MM.1S (cell line): ENCODE data around the gene EMSY.

Experiments
- DNase-seq: peaks from one replicate; pipeline ENCODE4 v3.0.0-alpha.2; 2015
- H2AFZ ChIP-seq: fragments of 300-600 bp; sonication (generic); 2 replicates; pipeline ENCODE4 v1.6.0; 2016; ENCODE audit warnings: antibody characterized with exemption, low read length
- H3F3A ChIP-seq: fragments of 300-600 bp; sonication (generic); 2 replicates; pipeline ENCODE4 v1.6.1; 2016; ENCODE audit warnings: mild to moderate bottlenecking, antibody characterized with exemption, low read length, moderate library complexity, mixed read lengths; ENCODE audit not compliant: insufficient read depth
- H3K27ac ChIP-seq: fragments of 300-600 bp; sonication (generic); 2 replicates; pipeline ENCODE4 v1.5.1; 2016; ENCODE audit warnings: mild to moderate bottlenecking, low read length
- H3K27me3 ChIP-seq: fragments of 300-600 bp; sonication (generic); replicated peaks from 2 replicates; pipeline ENCODE4 v1.6.0; 2016; ENCODE audit warnings: low read length; ENCODE audit not compliant: insufficient read depth
- H3K36me3 ChIP-seq: fragments of 300-600 bp; sonication (generic); replicated peaks from 2 replicates; pipeline ENCODE4 v1.6.1; 2016; ENCODE audit warnings: mild to moderate bottlenecking, low read length, mixed read lengths; ENCODE audit not compliant: insufficient read depth
- H3K4me1 ChIP-seq: fragments of 300-600 bp; sonication (generic); 2 replicates; pipeline ENCODE4 v1.6.1; 2016; ENCODE audit warnings: low read length, mixed read lengths
- H3K4me2 ChIP-seq: fragments of 300-600 bp; sonication (generic); 2 replicates; pipeline ENCODE4 v1.6.0; 2016; ENCODE audit warnings: low read depth, low read length
- H3K4me3 ChIP-seq: fragments of 300-600 bp; sonication (generic); 2 replicates; pipeline ENCODE4 v1.5.1; 2016; ENCODE audit warnings: low read length, mixed read lengths
- H3K79me2 ChIP-seq: fragments of 300-600 bp; sonication (generic); 2 replicates; pipeline ENCODE4 v1.6.1; 2016; ENCODE audit warnings: mixed run types, low read length, mixed read lengths
- H3K9ac ChIP-seq: fragments of 300-600 bp; sonication (generic); 2 replicates; pipeline ENCODE4 v1.6.1; 2016; ENCODE audit warnings: low read length, mixed read lengths
- H3K9me2 ChIP-seq: fragments of 300-600 bp; sonication (generic); replicated peaks from 2 replicates; pipeline ENCODE4 v1.6.1; 2016; ENCODE audit warnings: mild to moderate bottlenecking, low read length, mixed read lengths; ENCODE audit not compliant: insufficient read depth
- H3K9me3 ChIP-seq: fragments of 300-600 bp; sonication (generic); replicated peaks from 2 replicates; pipeline ENCODE4 v1.6.1; 2016; ENCODE audit warnings: mild to moderate bottlenecking, low read length, mixed read lengths; ENCODE audit not compliant: insufficient read depth
- H4K20me1 ChIP-seq: fragments of 300-600 bp; sonication (generic); 2 replicates; pipeline ENCODE4 v1.6.1; 2016; ENCODE audit warnings: mild to moderate bottlenecking, low read length, moderate library complexity, mixed read lengths; ENCODE audit not compliant: insufficient read depth
- CTCF ChIP-seq: fragments of 300-600 bp; sonication (generic); IDR thresholded peaks from 2 replicates; pipeline ENCODE4 v1.5.1; 2016; ENCODE audit warnings: antibody characterized with exemption, low read length, mixed read lengths
- EZH2 ChIP-seq: fragments of 300-600 bp; sonication (generic); optimal IDR thresholded peaks from 2 replicates; pipeline ENCODE3; 2017; ENCODE audit warnings: low read depth, mild to moderate bottlenecking, antibody characterized with exemption, low read length, mixed read lengths
- EZH2phosphoT487 ChIP-seq: fragments of 300-600 bp; sonication (generic); IDR thresholded peaks from 2 replicates; pipeline ENCODE4 v1.6.1; 2018; ENCODE audit warnings: antibody characterized with exemption, low read length

The EMSY gene

GRCh38 chr11:76550781-76551180, 106.0 kb downstream of the EMSY start:
- Histone ChIP-seq H3K9me2 (no peaks in the 10 kb centered on the region), H2AFZ (no peak overlapping the region), H3K27me3 (no peaks in the 10 kb centered on the region), H3K9me3 (no peaks in the 10 kb centered on the region), H3K79me2 (no peaks in the 10 kb centered on the region), H4K20me1 (no peaks in the 10 kb centered on the region), H3K27ac (no peak overlapping the region), H3F3A (no peaks in the 10 kb centered on the region), H3K4me1 (no peaks in the 10 kb centered on the region), H3K4me2 (no peak overlapping the region), H3K4me3 (no peak overlapping the region), H3K9ac (no peak overlapping the region), H3K36me3 (no peaks in the 10 kb centered on the region)
- TF ChIP-seq EZH2 (no peak), EZH2phosphoT487 (no peak), CTCF (no peak)
- DNase-seq = no peak

GRCh38 chr11:76551400-76551799, 106.6 kb downstream of the EMSY start:
- Histone ChIP-seq H3K27ac (no peak overlapping the region), H3K4me1 (no peaks in the 10 kb centered on the region), H3F3A (no peaks in the 10 kb centered on the region), H3K9ac (no peak overlapping the region), H3K9me3 (no peaks in the 10 kb centered on the region), H3K4me3 (no peak overlapping the region), H3K9me2 (no peaks in the 10 kb centered on the region), H2AFZ (no peak overlapping the region), H4K20me1 (no peaks in the 10 kb centered on the region), H3K79me2 (no peaks in the 10 kb centered on the region), H3K4me2 (no peak overlapping the region), H3K36me3 (no peaks in the 10 kb centered on the region), H3K27me3 (no peaks in the 10 kb centered on the region)
- DNase-seq = no peak
- TF ChIP-seq CTCF (no peak), EZH2phosphoT487 (no peak), EZH2 (no peak)

GRCh38 chr11:76552987-76553386, 108.2 kb downstream of the EMSY start:
- Histone ChIP-seq H3K27me3 (no peaks in the 10 kb centered on the region), H3K4me2 (no peak overlapping the region), H3K4me3 (no peak overlapping the region), H3K27ac (no peak overlapping the region), H3K79me2 (no peaks in the 10 kb centered on the region), H3K9me3 (no peaks in the 10 kb centered on the region), H3K9ac (no peak overlapping the region), H3K9me2 (no peaks in the 10 kb centered on the region), H2AFZ (no peak overlapping the region), H4K20me1 (no peaks in the 10 kb centered on the region), H3K36me3 (no peaks in the 10 kb centered on the region), H3K4me1 (no peaks in the 10 kb centered on the region), H3F3A (no peaks in the 10 kb centered on the region)
- TF ChIP-seq CTCF (no peak), EZH2phosphoT487 (no peak), EZH2 (no peak)
- no peak for DNase-seq
